Spinal cord (tissue), 10 donors: ENCODE measurements around the gene ST6GALNAC5. TPM values are rescaled to one million over a fixed set of nuclear protein-coding genes. Genes with fewer than 3 reads are reported as not detected.

ENCODE experiments used
- DNase-seq, 6 donors: peaks; one replicate each; pipeline versions ENCODE4 v3.0.0 to v3.0.0-alpha.2; 2013 to 2015; ENCODE audit warnings: low spot score in 6 of 6, low read depth in 4 of 6
- H3K27ac ChIP-seq: one replicate; pipeline ENCODE4 v1.5.1; 2013; ENCODE audit warnings: low read depth, low read length, control low read depth
- H3K27me3 ChIP-seq: one replicate; pipeline ENCODE4 v1.6.1; 2013; ENCODE audit warnings: low read length; ENCODE audit not compliant: control insufficient read depth, insufficient read depth
- H3K36me3 ChIP-seq: one replicate; pipeline ENCODE4 v1.6.1; 2013; ENCODE audit warnings: low read length; ENCODE audit not compliant: control insufficient read depth, insufficient read depth
- H3K4me1 ChIP-seq: one replicate; pipeline ENCODE4 v1.6.1; 2013; ENCODE audit warnings: low read length; ENCODE audit not compliant: control insufficient read depth, insufficient read depth
- H3K4me3 ChIP-seq: one replicate; pipeline ENCODE4 v1.5.1; 2013; ENCODE audit warnings: low read depth, low read length, control low read depth
- H3K9me3 ChIP-seq: one replicate; pipeline ENCODE4 v1.6.1; 2013; ENCODE audit warnings: low read length; ENCODE audit not compliant: control insufficient read depth, insufficient read depth
- WGBS: methylation state at CpG from one replicate; pipeline ENCODE4 v1.1.5; 2013; ENCODE audit warnings: missing lambda C conversion rate; ENCODE audit not compliant: insufficient coverage; 5-methylcytosine and 5-hydroxymethylcytosine counted together
- polyA plus RNA-seq, 2 donors: library from polyadenylated mRNA; unstranded; fragments of 120-200 nt; gene quantifications; one replicate each; pipeline ENCODE4 v1.2.1, GENCODE V29; 2013; ENCODE audit not compliant: insufficient read length in 2 of 2
- total RNA-seq, 2 donors: library from RNA; depleted of rRNA in 1 of 2; stranded (reverse); fragments of 120-200 nt in 1 of 2; fragments of >200 nt in 1 of 2; gene quantifications; one replicate each; pipeline versions ENCODE4 v1.2.3 to v1.2.4, GENCODE V29; 2013 to 2014
- donor health status: healthy.

Gene ST6GALNAC5
- total and polyA plus RNA-seq, 4 donors: 11.0 to 21.3 (median 17.8) TPM

DNA sequence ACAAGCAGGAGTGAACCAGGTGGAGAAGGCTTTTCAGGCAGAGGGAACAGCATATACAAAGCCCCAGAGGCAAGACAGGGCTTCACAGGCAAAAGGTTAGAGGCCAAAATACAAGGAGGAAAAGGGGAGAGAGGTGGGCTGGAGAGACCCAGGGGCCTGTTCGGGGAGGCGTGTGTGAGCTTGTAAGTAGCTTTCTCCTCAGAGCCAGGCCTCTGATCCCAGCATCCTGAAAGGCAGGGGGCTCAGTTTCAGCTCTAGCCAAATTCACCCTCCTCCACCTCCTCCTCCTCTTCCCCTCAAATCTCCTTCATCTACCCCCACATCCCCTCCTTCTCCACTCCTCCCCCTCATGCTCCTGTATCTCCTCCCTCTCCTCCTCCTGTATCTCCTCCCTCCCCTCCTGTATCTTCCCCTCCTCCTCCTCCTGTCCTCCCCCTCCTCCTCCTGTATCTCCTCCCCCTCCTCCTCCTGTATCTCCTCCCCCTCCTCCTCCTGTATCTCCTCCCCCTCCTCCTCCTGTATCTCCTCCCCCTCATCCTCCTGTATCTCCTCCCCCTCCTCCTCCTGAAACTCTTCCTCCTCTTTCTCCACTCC lies 148.6 kb downstream of the ST6GALNAC5 start:
- Histone ChIP-seq H3K36me3 (no peaks in the 10 kb centered on the region), H3K4me3 (no peak overlapping the region), H3K27ac (no peak overlapping the region), H3K4me1 (no peaks in the 10 kb centered on the region), H3K27me3 (no peaks in the 10 kb centered on the region), H3K9me3 (no peaks in the 10 kb centered on the region)
- no peak for DNase-seq
- no CpG with 5 or more reads among the region's 2 CpGs for WGBS

DNA sequence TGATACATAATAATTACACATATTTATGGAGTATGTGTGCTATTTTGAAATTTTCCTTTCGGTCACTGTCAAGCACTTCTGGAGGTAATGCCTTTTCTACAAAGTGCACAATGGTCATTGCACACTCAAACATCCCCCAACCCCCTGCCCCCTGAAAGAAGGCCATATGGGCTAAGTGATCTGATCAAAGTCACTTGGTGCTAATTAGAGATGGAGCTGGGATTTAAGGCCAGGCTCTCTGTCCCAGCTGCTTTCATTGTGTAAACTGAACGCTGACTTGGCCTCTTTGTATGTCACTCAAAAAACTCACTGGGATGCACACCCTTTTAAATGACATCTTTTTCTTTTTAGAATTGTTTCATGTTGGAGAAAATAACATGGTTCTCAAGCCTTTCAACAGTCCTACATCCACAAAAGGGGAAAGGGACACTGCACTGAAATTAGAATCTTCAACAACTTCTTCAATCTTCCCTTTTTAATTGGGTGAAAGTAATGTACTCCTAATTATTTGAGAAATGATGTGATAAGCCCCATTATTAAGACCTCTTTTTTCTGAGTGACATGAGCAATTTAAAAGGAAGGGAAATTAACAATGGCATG lies 149.2 kb downstream of the ST6GALNAC5 start:
- Histone ChIP-seq H3K36me3 (no peaks in the 10 kb centered on the region), H3K4me1 (no peaks in the 10 kb centered on the region), H3K4me3 (no peak overlapping the region), H3K27ac (no peak overlapping the region), H3K27me3 (no peaks in the 10 kb centered on the region), H3K9me3 (no peaks in the 10 kb centered on the region)
- WGBS: 14% methylated on average over 1 of the region's 2 CpGs
- DNase-seq: peak in 1 of 6 donors; percentile 41

DNA sequence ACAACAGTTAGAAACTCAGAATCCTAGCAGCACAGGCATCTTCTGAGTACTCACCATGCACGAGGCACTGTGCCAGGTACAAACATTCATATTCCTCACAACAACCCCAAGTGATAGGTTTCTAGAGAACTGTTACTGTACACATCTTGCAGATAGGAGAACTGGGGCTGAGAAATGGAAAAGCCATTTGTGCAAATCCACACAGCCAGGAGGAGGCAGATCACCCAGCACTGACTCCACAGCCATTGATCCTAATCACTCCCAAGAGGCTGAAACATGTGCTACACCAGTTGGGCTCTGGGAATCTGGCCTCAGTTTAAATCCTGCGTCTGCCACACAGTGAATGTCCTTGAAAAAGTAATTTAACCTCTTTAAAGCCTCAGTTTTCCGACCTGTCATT lies 151.0 kb downstream of the ST6GALNAC5 start:
- peak in 2 of 6 donors; percentile 68 to 77 for DNase-seq

DNA sequence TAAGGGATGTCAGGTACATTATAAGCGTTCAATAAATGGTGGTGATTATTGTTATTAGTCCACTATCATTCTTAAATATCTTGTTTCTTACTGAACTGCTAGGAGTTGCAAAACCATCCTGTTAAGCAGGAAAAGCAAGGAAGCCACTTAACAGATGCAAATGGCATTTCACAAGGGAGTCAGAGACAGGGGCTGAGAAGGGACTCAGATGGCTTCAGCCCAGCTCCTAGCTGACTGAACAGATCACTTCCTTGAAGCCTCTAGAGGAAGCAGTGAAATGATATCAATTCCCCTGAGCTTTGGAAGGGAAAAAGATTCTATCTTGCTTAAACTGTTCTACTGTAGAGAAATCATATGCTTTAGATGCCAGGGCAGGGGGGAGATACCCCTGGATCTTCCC lies 151.5 kb downstream of the ST6GALNAC5 start:
- Histone ChIP-seq H3K4me1 (no peaks in the 10 kb centered on the region), H3K9me3 (no peaks in the 10 kb centered on the region), H3K4me3 (no peak overlapping the region), H3K36me3 (no peaks in the 10 kb centered on the region), H3K27me3 (no peaks in the 10 kb centered on the region), H3K27ac (no peak overlapping the region)
- WGBS: no CpG with 5 or more reads among the region's 1 CpG
- peak in 2 of 6 donors; percentile 44 to 60 for DNase-seq

More for the DNA sequence above, 151.0 kb downstream of the ST6GALNAC5 start:
- H3K27ac ChIP-seq: no peak overlapping the region
- no CpG with 5 or more reads among the region's 3 CpGs for whole genome bisulfite sequencing
- H3K9me3 ChIP-seq: no peaks in the 10 kb centered on the region
- H3K27me3 ChIP-seq: no peaks in the 10 kb centered on the region
- H3K4me3 ChIP-seq: no peak overlapping the region
- H3K4me1 ChIP-seq: no peaks in the 10 kb centered on the region
- no peaks in the 10 kb centered on the region for H3K36me3 ChIP-seq

DNA sequence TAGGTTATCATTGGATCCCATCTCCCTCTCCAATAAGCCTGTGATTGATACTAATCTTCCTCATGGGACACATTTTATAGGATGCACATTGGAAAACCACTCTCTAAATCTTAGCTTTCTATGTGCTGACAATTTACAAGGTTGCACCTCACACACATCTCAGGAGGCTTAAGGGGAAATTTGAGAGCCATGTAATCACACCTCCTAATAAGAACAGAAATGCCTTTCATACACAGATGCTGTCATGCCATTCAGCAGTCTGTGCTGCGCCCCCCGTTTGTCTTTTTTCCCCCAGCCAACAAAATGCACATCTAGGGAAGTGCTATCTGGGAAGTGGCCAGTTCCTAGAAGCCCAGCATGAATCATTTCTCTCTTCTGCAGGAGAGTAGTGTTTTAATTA lies 154.5 kb downstream of the ST6GALNAC5 start:
- H3K27me3 ChIP-seq: no peaks in the 10 kb centered on the region
- no peaks in the 10 kb centered on the region for H3K4me1 ChIP-seq
- no peak overlapping the region for H3K4me3 ChIP-seq
- WGBS: 50% methylated on average over 1 of the region's 2 CpGs
- H3K9me3 ChIP-seq: no peaks in the 10 kb centered on the region
- H3K27ac ChIP-seq: no peak overlapping the region
- no peaks in the 10 kb centered on the region for H3K36me3 ChIP-seq
- DNase-seq: peak in 2 of 6 donors; percentile 29 to 72

DNA sequence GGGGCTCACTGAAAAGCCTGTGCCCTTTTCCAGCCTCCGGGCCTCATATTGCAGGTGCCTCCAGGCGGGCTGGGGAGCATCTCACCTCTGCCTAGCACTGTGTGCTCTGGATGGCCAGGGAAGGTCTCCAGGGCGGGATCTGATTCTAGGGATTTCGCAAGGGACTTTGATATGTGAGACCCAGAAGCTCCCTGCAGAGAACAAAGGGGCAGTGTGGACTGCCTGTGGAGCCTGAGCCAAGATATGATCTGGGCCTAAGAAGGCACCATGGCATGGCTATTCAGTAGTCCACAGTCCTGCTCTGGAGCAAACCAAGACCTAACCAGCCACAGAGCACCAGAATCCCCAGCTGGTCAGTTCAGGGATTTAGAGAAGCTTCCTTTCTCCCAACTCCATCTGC lies 157.2 kb downstream of the ST6GALNAC5 start:
- H3K27me3 ChIP-seq: no peaks in the 10 kb centered on the region
- H3K4me3 ChIP-seq: no peak overlapping the region
- 97% methylated on average over 4 of the region's 4 CpGs for WGBS

DNA sequence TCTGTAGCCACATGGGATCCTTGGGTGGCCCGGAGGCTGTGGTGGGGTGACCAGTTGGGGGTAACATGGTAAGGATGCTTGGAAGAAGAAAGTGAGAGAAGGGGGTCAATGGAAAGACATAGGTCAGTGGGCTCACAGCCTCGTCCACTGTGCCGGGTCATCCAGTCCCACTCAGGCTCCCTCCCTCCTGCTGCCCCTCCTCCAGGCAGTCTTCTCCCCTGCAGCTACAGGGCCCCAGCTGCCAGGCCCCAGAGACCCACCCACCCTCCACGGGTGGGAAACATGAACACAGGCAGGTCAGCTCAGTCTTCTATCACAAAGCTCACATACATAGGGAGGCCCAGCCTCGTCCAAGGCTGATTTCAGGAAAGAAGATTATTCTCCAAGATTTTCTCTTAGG lies 158.3 kb downstream of the ST6GALNAC5 start:
- WGBS: 90% methylated on average over 1 of the region's 5 CpGs
- Histone ChIP-seq H3K36me3 (no peaks in the 10 kb centered on the region), H3K27me3 (no peaks in the 10 kb centered on the region), H3K4me3 (no peak overlapping the region), H3K4me1 (no peaks in the 10 kb centered on the region), H3K27ac (no peak overlapping the region), H3K9me3 (no peaks in the 10 kb centered on the region)
- DNase-seq: no peak

More for the DNA sequence above, 157.2 kb downstream of the ST6GALNAC5 start:
- DNase-seq: no peak
- H3K9me3 ChIP-seq: no peaks in the 10 kb centered on the region
- H3K36me3 ChIP-seq: no peaks in the 10 kb centered on the region
- H3K4me1 ChIP-seq: no peaks in the 10 kb centered on the region
- H3K27ac ChIP-seq: no peak overlapping the region

DNA sequence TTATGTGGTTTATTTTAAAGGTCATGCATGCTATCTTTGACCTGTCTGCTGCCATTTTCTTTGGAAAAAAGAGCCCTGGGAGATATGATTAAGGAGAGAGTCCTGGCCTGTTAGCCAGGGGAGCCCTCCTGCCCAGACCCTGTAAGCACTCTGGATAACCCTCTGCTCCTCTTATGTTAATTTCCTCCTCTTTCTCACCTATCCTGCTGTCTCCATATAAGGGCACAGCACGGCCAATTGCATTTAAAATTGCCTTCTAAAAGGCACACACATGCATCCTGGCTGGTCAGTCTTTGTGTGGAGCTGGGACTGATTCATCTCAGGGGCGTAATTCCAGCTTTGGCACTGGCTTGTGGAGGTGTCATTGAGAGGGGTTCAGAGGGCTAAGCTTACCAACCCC lies 158.9 kb downstream of the ST6GALNAC5 start:
- H3K36me3 ChIP-seq: no peaks in the 10 kb centered on the region
- DNase-seq: no peak
- no peaks in the 10 kb centered on the region for H3K9me3 ChIP-seq
- H3K27me3 ChIP-seq: no peaks in the 10 kb centered on the region
- H3K4me3 ChIP-seq: no peak overlapping the region
- H3K4me1 ChIP-seq: no peaks in the 10 kb centered on the region
- WGBS: 57% methylated on average over 1 of the region's 2 CpGs
- no peak overlapping the region for H3K27ac ChIP-seq

DNA sequence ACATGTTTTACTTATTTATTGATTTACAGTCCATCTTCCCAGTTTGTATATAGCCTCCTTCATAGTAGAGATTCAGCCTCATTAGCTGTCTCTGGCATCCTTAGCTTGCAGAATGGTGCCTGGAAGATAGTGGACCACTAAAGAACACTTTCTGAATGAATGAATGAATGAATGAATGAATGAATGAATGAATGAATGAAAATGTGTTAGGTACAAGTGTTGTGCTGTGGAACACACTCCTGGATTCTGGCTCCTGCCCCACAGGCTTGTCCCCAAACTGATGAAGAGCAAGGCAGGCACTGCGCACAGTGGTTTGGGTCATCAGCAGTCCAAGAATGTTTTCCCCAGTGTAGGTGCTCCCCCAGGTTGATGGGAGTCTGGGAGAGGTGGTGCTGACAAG lies 159.4 kb downstream of the ST6GALNAC5 start:
- H3K4me1 ChIP-seq: no peaks in the 10 kb centered on the region
- H3K27ac ChIP-seq: no peak overlapping the region
- no peaks in the 10 kb centered on the region for H3K27me3 ChIP-seq
- no peaks in the 10 kb centered on the region for H3K9me3 ChIP-seq
- DNase-seq: no peak
- no peak overlapping the region for H3K4me3 ChIP-seq
- WGBS: no CpG with 5 or more reads among the region's 1 CpG
- no peaks in the 10 kb centered on the region for H3K36me3 ChIP-seq

DNA sequence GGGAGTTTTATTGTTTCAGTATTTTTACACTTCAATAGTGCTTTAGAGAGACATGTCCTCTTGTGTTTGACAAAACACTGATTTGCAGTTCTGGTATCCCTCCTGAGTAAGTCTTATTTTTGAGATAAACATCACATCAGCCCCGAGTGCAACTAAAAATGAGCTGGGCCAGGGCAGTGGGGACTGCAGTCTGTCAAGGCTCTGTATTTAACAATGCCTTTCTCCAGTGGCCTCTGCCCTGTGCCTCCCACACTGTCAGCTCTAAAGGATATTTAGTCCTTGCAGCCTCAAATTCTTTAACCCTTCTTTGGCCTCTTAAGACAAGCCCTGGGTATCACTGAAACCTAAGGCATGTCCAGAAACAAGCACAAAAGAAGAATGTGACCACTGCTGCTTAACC lies 160.6 kb downstream of the ST6GALNAC5 start:
- 33% methylated on average over 1 of the region's 1 CpG for WGBS
- no peak for DNase-seq
- H3K27ac ChIP-seq: no peak overlapping the region
- no peaks in the 10 kb centered on the region for H3K27me3 ChIP-seq
- H3K9me3 ChIP-seq: no peaks in the 10 kb centered on the region
- no peaks in the 10 kb centered on the region for H3K4me1 ChIP-seq
- H3K36me3 ChIP-seq: no peaks in the 10 kb centered on the region
- no peak overlapping the region for H3K4me3 ChIP-seq
